Caco-2 (cell line): Measurements from ENCODE around the gene TLN1. TPM values are rescaled to one million over a fixed set of nuclear protein-coding genes. Genes with fewer than 3 reads are reported as not detected.

Source experiments
- BruUV-seq: library from RNA; stranded (reverse); fragments of 400-500 nt; replicated peaks from 2 replicates; lab custom pipeline; 2021; lab: Mats Ljungman, UMichigan
- CTCF ChIA-PET: fragments of 300-600 bp; sonication (Branson Sonifier 250); formaldehyde crosslinking; loops from one replicate; lab custom pipeline; 2022; ENCODE audit warnings: antibody characterized with exemption; lab: Charles Lee
- POLR2A ChIA-PET: fragments of 300-600 bp; sonication (Branson Sonifier 250); formaldehyde crosslinking; loops from one replicate; lab custom pipeline; 2022; ENCODE audit warnings: antibody characterized with exemption; lab: Charles Lee
- DNase-seq, 2 experiments: peaks; one replicate each; pipeline versions ENCODE4 v3.0.0 to v3.0.0-alpha.2; 2020 to 2022
- H3K27me3 ChIP-seq: replicated peaks from 2 replicates; pipeline ENCODE4 v1.6.0; 2011; ENCODE audit warnings: low read length; ENCODE audit not compliant: control insufficient read depth, insufficient read depth
- H3K36me3 ChIP-seq: 2 replicates; pipeline ENCODE4 v1.5.1; 2011; ENCODE audit warnings: low read length; ENCODE audit not compliant: control insufficient read depth, insufficient read depth
- H3K4me1 ChIP-seq: fragments of 250-450 bp; sonication (Bioruptor Pico); 2 replicates; pipeline ENCODE4 v1.5.1; 2020; ENCODE audit warnings: mild to moderate bottlenecking
- H3K4me3 ChIP-seq: 2 replicates; pipeline ENCODE4 v1.5.1; 2011; ENCODE audit warnings: low read depth, mild to moderate bottlenecking, control low read depth, low read length
- H3K9me3 ChIP-seq: fragments of 250-450 bp; sonication (Bioruptor Pico); 2 replicates; pipeline ENCODE4 v1.5.1; 2020; ENCODE audit warnings: mild to moderate bottlenecking, moderate library complexity
- H3K27ac Mint-ChIP-seq: one replicate; pipeline ENCODE4 v1.8.0; 2022; ENCODE audit warnings: mixed read lengths; ENCODE audit not compliant: unreplicated experiment
- H3K27me3 Mint-ChIP-seq: one replicate; pipeline ENCODE4 v1.8.0; 2022; ENCODE audit warnings: mixed read lengths; ENCODE audit not compliant: insufficient read depth, unreplicated experiment
- H3K36me3 Mint-ChIP-seq: one replicate; pipeline ENCODE4 v1.8.0; 2022; ENCODE audit warnings: mild to moderate bottlenecking, mixed read lengths; ENCODE audit not compliant: insufficient read depth, unreplicated experiment
- H3K4me1 Mint-ChIP-seq: one replicate; pipeline ENCODE4 v1.8.0; 2022; ENCODE audit warnings: low read depth, mixed read lengths; ENCODE audit not compliant: unreplicated experiment
- H3K4me3 Mint-ChIP-seq: one replicate; pipeline ENCODE4 v1.8.0; 2022; ENCODE audit warnings: mild to moderate bottlenecking, moderate library complexity, mixed read lengths; ENCODE audit not compliant: unreplicated experiment
- H3K9me3 Mint-ChIP-seq: one replicate; pipeline ENCODE4 v1.8.0; 2022; ENCODE audit warnings: mixed read lengths; ENCODE audit not compliant: unreplicated experiment
- CTCF ChIP-seq, 2 experiments: fragments of 200-600 bp in 1 of 2; IDR thresholded peaks; 1 replicate in 1 of 2; 2 replicates in 1 of 2; pipeline versions ENCODE4 v1.5.1 to v1.8.0; 2011 to 2022; ENCODE audit warnings: antibody characterized with exemption in 1 of 2, control low read depth in 1 of 2, inconsistent platforms in 1 of 2, low read depth in 1 of 2, low read length in 1 of 2, mild to moderate bottlenecking in 1 of 2, moderate library complexity in 1 of 2; ENCODE audit not compliant: insufficient read depth in 1 of 2, severe bottlenecking in 1 of 2, unreplicated experiment in 1 of 2
- intact Hi-C: fragments of 100-400 bp; cut with micrococcal nuclease; formaldehyde crosslinking; loops from one replicate; pipeline ENCODE4 v1.10.0; 2022; ENCODE audit not compliant: unreplicated experiment
- total RNA-seq: library from RNA; stranded (reverse); gene quantifications from 2 replicates; pipeline ENCODE4 v1.2.3, GENCODE V29; 2022

Gene TLN1
- total RNA-seq, 1 experiment from 2014 or later, result 147 TPM

- DNase-seq, result no peak
- CTCF ChIA-PET, result no interaction called here
- TF ChIP-seq CTCF (IDR thresholded peaks at IDR 0.05; ENCODE audit: insufficient read depth in 1 of 2, low read depth in 1 of 2, low read length in 1 of 2, severe bottlenecking in 1 of 2, unreplicated experiment in 1 of 2), result no peak
- Mint-ChIP-seq H3K27me3 (no peaks in the 10 kb centered on the region), H3K9me3 (no peaks in the 10 kb centered on the region), H3K4me1 (no peaks in the 10 kb centered on the region), H3K36me3 (no peaks in the 10 kb centered on the region), H3K4me3 (no peak overlapping the region), H3K27ac (no peak overlapping the region)
- Histone ChIP-seq H3K27me3 (no peaks in the 10 kb centered on the region), H3K36me3 (no peaks in the 10 kb centered on the region), H3K4me3 (no peak overlapping the region), H3K9me3 (no peaks in the 10 kb centered on the region), H3K4me1 (peaks cover 16% of the 10 kb centered on the region)
- BruUV-seq, result no TSS peak
- intact Hi-C loops, result no loop called here
- POLR2A ChIA-PET, result no interaction called here
Measured at GRCh38 chr9:35767458-35767857, 35.5 kb upstream of the TLN1 start.

- Mint-ChIP-seq H3K27ac (no peak overlapping the region), H3K9me3 (no peaks in the 10 kb centered on the region), H3K27me3 (no peaks in the 10 kb centered on the region), H3K4me3 (no peak overlapping the region), H3K36me3 (no peaks in the 10 kb centered on the region), H3K4me1 (no peaks in the 10 kb centered on the region)
- no peaks in the 10 kb centered on the region for H3K9me3 ChIP-seq
- ChIA-PET POLR2A (no interaction called here), CTCF (no interaction called here)
- intact Hi-C loops, result no loop called here
- no peak for TF ChIP-seq CTCF (IDR thresholded peaks at IDR 0.05; ENCODE audit: insufficient read depth in 1 of 2, low read depth in 1 of 2, low read length in 1 of 2, severe bottlenecking in 1 of 2, unreplicated experiment in 1 of 2)
- H3K4me1 ChIP-seq, result peaks cover 12% of the 10 kb centered on the region
- H3K36me3 ChIP-seq, result no peaks in the 10 kb centered on the region
- H3K4me3 ChIP-seq, result no peak overlapping the region
- no peak for DNase-seq
- BruUV-seq, result no TSS peak
- no peaks in the 10 kb centered on the region for H3K27me3 ChIP-seq
Measured at GRCh38 chr9:35766997-35767396, 35.0 kb upstream of the TLN1 start.

- Mint-ChIP-seq H3K27ac (no peak overlapping the region), H3K36me3 (no peaks in the 10 kb centered on the region), H3K4me1 (peaks cover 8% of the 10 kb centered on the region), H3K9me3 (no peaks in the 10 kb centered on the region), H3K27me3 (no peaks in the 10 kb centered on the region), H3K4me3 (no peak overlapping the region)
- no TSS peak for BruUV-seq
- intact Hi-C loops, result no loop called here
- Histone ChIP-seq H3K9me3 (no peaks in the 10 kb centered on the region), H3K4me1 (no peaks in the 10 kb centered on the region), H3K4me3 (no peak overlapping the region), H3K27me3 (no peaks in the 10 kb centered on the region), H3K36me3 (no peaks in the 10 kb centered on the region)
- no peak for TF ChIP-seq CTCF (IDR thresholded peaks at IDR 0.05; ENCODE audit: insufficient read depth in 1 of 2, low read depth in 1 of 2, low read length in 1 of 2, severe bottlenecking in 1 of 2, unreplicated experiment in 1 of 2)
- ChIA-PET POLR2A (no interaction called here), CTCF (no interaction called here)
- DNase-seq, result no peak
Measured at GRCh38 chr9:35763803-35764202, 31.8 kb upstream of the TLN1 start.
